Caco-2 (cell line): ENCODE results near the gene BAAT. TPM values are rescaled to one million over a fixed set of nuclear protein-coding genes. Genes with fewer than 3 reads are reported as not detected.
"Not testable (repeated sequence)": the region's sequence is repeated elsewhere in the genome, so short reads cannot be mapped to it uniquely, and the experiment has no call there.

Source experiments
- BruUV-seq: library from RNA; stranded (reverse); fragments of 400-500 nt; replicated peaks from 2 replicates; lab custom pipeline; 2021; lab: Mats Ljungman, UMichigan
- CTCF ChIA-PET: fragments of 300-600 bp; sonication (Branson Sonifier 250); formaldehyde crosslinking; loops from one replicate; lab custom pipeline; 2022; ENCODE audit warnings: antibody characterized with exemption; lab: Charles Lee
- POLR2A ChIA-PET: fragments of 300-600 bp; sonication (Branson Sonifier 250); formaldehyde crosslinking; loops from one replicate; lab custom pipeline; 2022; ENCODE audit warnings: antibody characterized with exemption; lab: Charles Lee
- DNase-seq, 2 experiments: peaks; one replicate each; pipeline versions ENCODE4 v3.0.0 to v3.0.0-alpha.2; 2020 to 2022
- H3K27me3 ChIP-seq: replicated peaks from 2 replicates; pipeline ENCODE4 v1.6.0; 2011; ENCODE audit warnings: low read length; ENCODE audit not compliant: control insufficient read depth, insufficient read depth
- H3K36me3 ChIP-seq: 2 replicates; pipeline ENCODE4 v1.5.1; 2011; ENCODE audit warnings: low read length; ENCODE audit not compliant: control insufficient read depth, insufficient read depth
- H3K4me1 ChIP-seq: fragments of 250-450 bp; sonication (Bioruptor Pico); 2 replicates; pipeline ENCODE4 v1.5.1; 2020; ENCODE audit warnings: mild to moderate bottlenecking
- H3K4me3 ChIP-seq: 2 replicates; pipeline ENCODE4 v1.5.1; 2011; ENCODE audit warnings: low read depth, mild to moderate bottlenecking, control low read depth, low read length
- H3K9me3 ChIP-seq: fragments of 250-450 bp; sonication (Bioruptor Pico); 2 replicates; pipeline ENCODE4 v1.5.1; 2020; ENCODE audit warnings: mild to moderate bottlenecking, moderate library complexity
- H3K27ac Mint-ChIP-seq: one replicate; pipeline ENCODE4 v1.8.0; 2022; ENCODE audit warnings: mixed read lengths; ENCODE audit not compliant: unreplicated experiment
- H3K27me3 Mint-ChIP-seq: one replicate; pipeline ENCODE4 v1.8.0; 2022; ENCODE audit warnings: mixed read lengths; ENCODE audit not compliant: insufficient read depth, unreplicated experiment
- H3K36me3 Mint-ChIP-seq: one replicate; pipeline ENCODE4 v1.8.0; 2022; ENCODE audit warnings: mild to moderate bottlenecking, mixed read lengths; ENCODE audit not compliant: insufficient read depth, unreplicated experiment
- H3K4me1 Mint-ChIP-seq: one replicate; pipeline ENCODE4 v1.8.0; 2022; ENCODE audit warnings: low read depth, mixed read lengths; ENCODE audit not compliant: unreplicated experiment
- H3K4me3 Mint-ChIP-seq: one replicate; pipeline ENCODE4 v1.8.0; 2022; ENCODE audit warnings: mild to moderate bottlenecking, moderate library complexity, mixed read lengths; ENCODE audit not compliant: unreplicated experiment
- H3K9me3 Mint-ChIP-seq: one replicate; pipeline ENCODE4 v1.8.0; 2022; ENCODE audit warnings: mixed read lengths; ENCODE audit not compliant: unreplicated experiment
- CTCF ChIP-seq, 2 experiments: fragments of 200-600 bp in 1 of 2; IDR thresholded peaks; 1 replicate in 1 of 2; 2 replicates in 1 of 2; pipeline versions ENCODE4 v1.5.1 to v1.8.0; 2011 to 2022; ENCODE audit warnings: antibody characterized with exemption in 1 of 2, control low read depth in 1 of 2, inconsistent platforms in 1 of 2, low read depth in 1 of 2, low read length in 1 of 2, mild to moderate bottlenecking in 1 of 2, moderate library complexity in 1 of 2; ENCODE audit not compliant: insufficient read depth in 1 of 2, severe bottlenecking in 1 of 2, unreplicated experiment in 1 of 2
- intact Hi-C: fragments of 100-400 bp; cut with micrococcal nuclease; formaldehyde crosslinking; loops from one replicate; pipeline ENCODE4 v1.10.0; 2022; ENCODE audit not compliant: unreplicated experiment
- total RNA-seq: library from RNA; stranded (reverse); gene quantifications from 2 replicates; pipeline ENCODE4 v1.2.3, GENCODE V29; 2022

The BAAT gene
- total RNA-seq, 1 experiment from 2014 or later: 1.1 TPM

GRCh38 chr9:101333490-101333889, 51.3 kb downstream of the BAAT start:
- ChIA-PET CTCF (no interaction called here), POLR2A (no interaction called here)
- no peak for DNase-seq
- Histone ChIP-seq H3K4me3 (no peak overlapping the region), H3K27me3 (no peaks in the 10 kb centered on the region), H3K36me3 (no peaks in the 10 kb centered on the region), H3K4me1 (peaks cover 9% of the 10 kb centered on the region), H3K9me3 (peaks cover 13% of the 10 kb centered on the region)
- H3K4me1 Mint-ChIP-seq: no peaks in the 10 kb centered on the region
- H3K36me3 Mint-ChIP-seq: no peaks in the 10 kb centered on the region
- H3K9me3 Mint-ChIP-seq: peaks cover 8% of the 10 kb centered on the region
- intact Hi-C loops: no loop called here
- BruUV-seq: no TSS peak
- no peak overlapping the region for H3K4me3 Mint-ChIP-seq
- H3K27me3 Mint-ChIP-seq: no peaks in the 10 kb centered on the region
- no peak overlapping the region for H3K27ac Mint-ChIP-seq
- no peak for TF ChIP-seq CTCF (IDR thresholded peaks at IDR 0.05; ENCODE audit: insufficient read depth in 1 of 2, low read depth in 1 of 2, low read length in 1 of 2, severe bottlenecking in 1 of 2, unreplicated experiment in 1 of 2)

GRCh38 chr9:101332362-101332761, 52.4 kb downstream of the BAAT start:
- peaks cover 3% of the 10 kb centered on the region for H3K4me1 Mint-ChIP-seq
- H3K4me3 Mint-ChIP-seq: no peak overlapping the region
- Histone ChIP-seq H3K36me3 (no peaks in the 10 kb centered on the region), H3K4me3 (no peak overlapping the region), H3K4me1 (peaks cover 17% of the 10 kb centered on the region), H3K9me3 (peaks cover 19% of the 10 kb centered on the region), H3K27me3 (no peaks in the 10 kb centered on the region)
- no TSS peak for BruUV-seq
- peaks cover 7% of the 10 kb centered on the region for H3K36me3 Mint-ChIP-seq
- TF ChIP-seq CTCF (IDR thresholded peaks at IDR 0.05; ENCODE audit: insufficient read depth in 1 of 2, low read depth in 1 of 2, low read length in 1 of 2, severe bottlenecking in 1 of 2, unreplicated experiment in 1 of 2): no peak
- ChIA-PET POLR2A (no interaction called here), CTCF (no interaction called here)
- intact Hi-C loops: no loop called here
- DNase-seq: no peak
- no peak overlapping the region for H3K27ac Mint-ChIP-seq
- no peaks in the 10 kb centered on the region for H3K27me3 Mint-ChIP-seq
- peaks cover 18% of the 10 kb centered on the region for H3K9me3 Mint-ChIP-seq

- H3K4me3 ChIP-seq, H3K36me3 ChIP-seq, H3K27me3 ChIP-seq, H3K4me3 Mint-ChIP-seq, BruUV-seq, H3K27me3 Mint-ChIP-seq, CTCF ChIA-PET, POLR2A ChIA-PET, H3K4me1 Mint-ChIP-seq, H3K36me3 Mint-ChIP-seq, intact Hi-C loops: not testable (repeated sequence)
- peak overlapping the region; percentile 77 for H3K27ac Mint-ChIP-seq
- Histone ChIP-seq H3K4me1 (peaks cover 52% of the 10 kb centered on the region), H3K9me3 (peaks cover 53% of the 10 kb centered on the region)
- H3K9me3 Mint-ChIP-seq: peaks cover 24% of the 10 kb centered on the region
- peak; percentile 56 to 78 for DNase-seq
These were observed 57.3 kb downstream of the BAAT start for GRCh38 chr9:101327422-101327909.

- Mint-ChIP-seq H3K27me3 (no peaks in the 10 kb centered on the region), H3K4me3 (no peak overlapping the region), H3K36me3 (peaks cover 8% of the 10 kb centered on the region), H3K4me1 (peaks cover 7% of the 10 kb centered on the region), H3K27ac (peak overlapping the region; percentile 77), H3K9me3 (peaks cover 24% of the 10 kb centered on the region)
- TF ChIP-seq CTCF (IDR thresholded peaks at IDR 0.05; ENCODE audit: insufficient read depth in 1 of 2, low read depth in 1 of 2, low read length in 1 of 2, severe bottlenecking in 1 of 2, unreplicated experiment in 1 of 2): no peak
- CTCF ChIA-PET: no interaction called here
- intact Hi-C loops: no loop called here
- POLR2A ChIA-PET: no interaction called here
- BruUV-seq: no TSS peak
- Histone ChIP-seq H3K4me1 (peaks cover 52% of the 10 kb centered on the region), H3K9me3 (peaks cover 53% of the 10 kb centered on the region), H3K4me3 (no peak overlapping the region), H3K27me3 (no peaks in the 10 kb centered on the region), H3K36me3 (no peaks in the 10 kb centered on the region)
- no peak for DNase-seq
These were observed 58.3 kb downstream of the BAAT start for GRCh38 chr9:101326501-101326900.
